GM04503 (cell line): Measurements from ENCODE around the gene TACO1.

Experiments used
- DNase-seq: peaks from one replicate; pipeline ENCODE4 v3.0.0-alpha.2; 2012; ENCODE audit warnings: low read depth

Gene TACO1

GRCh38 chr17:63601439-63602371 is 1.0 kb downstream of the TACO1 start:
- no peak for DNase-seq

GRCh38 chr17:63609816-63610573 is 9.3 kb downstream of the TACO1 start:
- no peak for DNase-seq

- DNase-seq: no peak
Measured at GRCh38 chr17:63610854-63611253, 10.2 kb downstream of the TACO1 start.

DNA sequence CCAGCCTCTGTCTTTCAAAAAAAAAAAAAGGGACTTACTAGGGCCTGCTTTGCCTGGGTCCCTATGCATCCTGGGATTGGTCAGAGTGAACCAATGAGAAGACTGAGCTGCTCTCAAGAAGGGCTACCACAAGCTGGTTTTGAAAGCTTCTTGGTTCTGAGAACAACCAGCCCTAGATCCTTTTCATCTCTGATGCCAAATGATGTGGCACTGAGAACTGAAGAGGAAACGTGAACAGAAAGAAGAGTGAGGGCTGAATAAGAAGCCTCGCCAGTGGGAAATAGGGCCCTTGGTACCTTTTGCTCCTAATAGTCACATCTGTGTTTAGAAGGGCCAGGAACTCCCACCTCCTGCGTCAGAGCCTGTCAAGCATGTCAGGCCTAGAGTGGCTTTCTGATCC is 10.7 kb downstream of the TACO1 start:
- no peak for DNase-seq

DNA sequence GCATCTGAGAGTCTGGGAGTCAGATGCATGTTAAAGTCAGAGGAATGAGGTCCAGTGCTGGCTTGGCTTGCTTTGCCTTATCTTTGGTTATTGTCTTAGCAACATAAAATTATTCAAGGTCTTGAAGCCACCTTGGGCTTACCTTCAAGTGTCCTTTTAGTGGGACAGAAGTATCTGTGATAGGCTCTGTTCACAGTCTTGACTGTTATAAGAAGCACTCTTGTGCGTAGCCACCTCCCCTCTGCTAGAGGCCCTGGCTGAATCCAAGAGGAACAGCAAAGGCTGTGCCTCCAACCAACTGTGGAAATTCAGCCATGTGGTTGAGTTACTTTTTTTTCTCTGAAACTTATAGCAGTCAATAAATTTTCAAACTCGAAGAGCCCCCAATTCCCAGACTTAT is 13.0 kb downstream of the TACO1 start:
- no peak for DNase-seq

DNA sequence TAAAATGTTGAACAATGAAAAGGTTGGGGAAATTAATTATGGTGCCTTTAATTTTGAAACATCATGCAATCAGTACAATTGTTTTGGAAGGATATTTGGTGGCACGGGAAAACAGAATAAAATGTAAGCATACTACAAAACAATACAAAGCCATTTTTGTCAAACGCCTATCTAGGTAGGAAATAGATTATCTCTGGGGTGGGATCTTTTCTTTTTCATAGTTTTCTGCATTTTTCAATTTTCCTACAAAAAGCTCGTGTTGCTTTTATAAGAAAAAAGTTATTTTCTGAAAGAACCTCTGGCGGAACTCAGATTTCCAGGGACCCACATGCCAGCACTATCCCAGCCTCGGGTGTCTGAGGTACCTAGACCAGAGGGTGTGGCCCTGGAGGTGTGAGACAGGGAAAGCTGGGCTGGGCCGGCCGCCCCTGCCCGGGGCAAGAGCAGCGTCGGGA is 20.6 kb downstream of the TACO1 start:
- DNase-seq: no peak

DNA sequence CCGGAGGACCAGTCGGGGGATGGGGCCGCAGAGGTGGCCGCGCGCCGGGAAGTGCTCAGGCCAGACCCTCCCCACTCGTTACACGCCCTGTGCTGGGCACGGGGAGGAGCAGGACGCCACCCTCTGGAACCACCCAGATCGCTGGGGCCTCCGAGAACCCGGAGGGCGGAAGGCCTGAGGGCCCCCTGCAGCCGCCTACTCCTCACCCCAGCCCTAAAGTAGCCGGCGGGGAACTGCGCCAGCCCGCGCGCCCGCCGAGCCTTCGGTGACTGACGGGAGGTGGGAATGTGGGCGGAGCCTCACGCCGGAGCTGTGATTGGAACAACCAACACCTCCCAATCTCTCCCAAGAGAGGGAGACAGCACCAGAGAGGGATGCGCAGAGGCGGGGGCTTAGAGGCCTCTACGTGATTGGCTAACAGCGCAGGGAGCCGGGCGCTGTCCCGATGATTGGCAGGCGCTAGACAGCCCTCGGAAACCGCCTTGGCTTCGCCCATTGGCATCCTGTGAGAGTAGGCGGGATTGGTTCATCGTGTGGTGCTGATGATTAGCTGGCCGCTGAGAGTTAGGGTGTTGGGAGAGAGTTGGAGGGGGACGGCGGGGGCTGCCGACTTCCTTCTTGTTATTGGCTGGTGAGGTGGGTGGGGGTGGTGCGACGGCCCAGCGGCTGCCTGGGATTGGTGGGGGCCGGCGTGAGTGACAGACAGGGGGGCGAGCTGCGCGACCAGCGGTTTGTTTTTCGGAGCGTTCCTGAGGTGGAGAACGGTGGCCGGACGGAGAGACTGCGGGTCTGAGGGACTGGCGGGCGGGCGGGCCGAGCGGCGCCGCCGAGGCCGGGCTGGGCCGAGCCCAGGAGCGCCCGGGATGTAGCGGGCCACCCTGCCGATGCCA is 21.2 kb downstream of the TACO1 start, which contains the start of gene MAP3K3:
MAP3K3 (plus strand) TSS at position 734 of the 890 bp plus-strand sequence. CDS start 343 bp downstream, outside the sequence.
- DNase-seq: peak; percentile 100

- no peak for DNase-seq
Measured at GRCh38 chr17:63622574-63623390, 22.1 kb downstream of the TACO1 start.

GRCh38 chr17:63623786-63624530 is 23.3 kb downstream of the TACO1 start:
- DNase-seq: no peak

GRCh38 chr17:63624531-63624880 is 23.8 kb downstream of the TACO1 start:
- DNase-seq: no peak

DNA sequence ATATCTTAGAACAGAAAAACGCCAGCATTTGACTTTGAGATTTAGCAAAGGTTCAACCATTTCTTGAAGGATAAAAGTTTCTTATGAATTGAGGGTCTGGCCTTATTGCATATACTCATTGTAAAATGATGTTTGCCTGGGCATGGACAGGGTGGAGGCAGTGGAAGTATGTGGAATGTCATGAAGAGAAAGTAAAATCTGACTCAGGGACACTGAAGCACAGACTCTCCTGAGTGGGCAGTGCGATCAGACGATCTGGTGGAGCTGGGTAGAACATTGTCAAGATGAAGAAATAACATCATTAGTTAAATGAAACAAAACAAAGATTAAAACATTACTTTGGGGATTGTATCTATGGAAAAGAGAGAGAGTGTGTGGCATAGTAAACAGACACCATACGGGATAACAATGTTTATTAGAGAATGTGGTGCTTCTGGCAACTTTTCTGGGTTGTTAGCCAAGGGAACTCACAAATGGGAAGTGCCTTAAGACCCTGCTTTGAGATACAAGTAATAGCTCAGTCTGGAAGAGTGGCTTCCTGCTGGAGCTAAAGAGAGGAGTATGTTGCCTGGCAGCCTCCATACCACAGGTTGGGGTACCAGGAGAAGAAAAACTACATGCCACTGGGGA is 26.0 kb downstream of the TACO1 start:
- no peak for DNase-seq

- DNase-seq: no peak
Measured at GRCh38 chr17:63629627-63630026, 28.9 kb downstream of the TACO1 start.

GRCh38 chr17:63631062-63631461 is 30.4 kb downstream of the TACO1 start:
- no peak for DNase-seq

DNA sequence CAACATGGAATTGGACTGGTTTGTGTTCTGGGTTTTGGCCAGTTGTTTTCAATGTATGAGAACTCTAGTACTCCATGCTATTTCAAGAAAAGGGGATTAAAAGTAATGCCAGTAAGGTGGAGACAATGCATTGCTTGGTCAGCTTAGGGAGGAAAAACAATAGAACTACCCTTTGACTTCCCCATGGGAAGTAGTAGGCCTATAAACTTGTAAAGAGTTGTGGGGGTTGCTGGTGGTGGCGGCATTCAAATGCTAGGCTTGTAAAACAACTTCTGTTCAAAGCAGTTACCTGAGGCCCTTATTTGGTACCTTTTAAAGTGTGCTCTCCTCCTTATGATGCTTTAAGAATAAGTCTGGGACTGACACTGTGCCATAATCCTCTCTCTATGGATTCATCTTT is 30.9 kb downstream of the TACO1 start:
- DNase-seq: no peak

GRCh38 chr17:63633742-63634141 is 33.0 kb downstream of the TACO1 start:
- DNase-seq: no peak

GRCh38 chr17:63634163-63634562 is 33.5 kb downstream of the TACO1 start:
- no peak for DNase-seq

DNA sequence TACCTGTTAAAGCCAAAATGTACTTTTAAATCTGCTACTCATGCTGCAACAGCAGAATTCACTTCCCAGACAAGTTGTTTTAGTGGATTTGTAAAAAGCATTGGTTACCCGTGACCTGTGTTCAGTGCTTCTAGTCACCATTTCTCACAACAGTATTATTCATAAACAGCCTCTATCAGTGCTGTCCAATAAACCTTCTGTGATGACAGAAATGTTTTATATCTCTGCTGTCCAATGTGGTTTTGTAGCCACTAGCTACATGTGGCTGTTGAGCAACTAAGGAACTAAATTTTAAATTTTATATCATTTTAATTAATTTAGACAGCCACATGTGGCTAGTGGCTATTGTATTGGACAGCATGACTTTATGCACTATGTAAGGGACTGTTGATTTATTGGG is 34.1 kb downstream of the TACO1 start:
- DNase-seq: peak; percentile 13

GRCh38 chr17:63635290-63635689 is 34.6 kb downstream of the TACO1 start:
- DNase-seq: no peak

DNA sequence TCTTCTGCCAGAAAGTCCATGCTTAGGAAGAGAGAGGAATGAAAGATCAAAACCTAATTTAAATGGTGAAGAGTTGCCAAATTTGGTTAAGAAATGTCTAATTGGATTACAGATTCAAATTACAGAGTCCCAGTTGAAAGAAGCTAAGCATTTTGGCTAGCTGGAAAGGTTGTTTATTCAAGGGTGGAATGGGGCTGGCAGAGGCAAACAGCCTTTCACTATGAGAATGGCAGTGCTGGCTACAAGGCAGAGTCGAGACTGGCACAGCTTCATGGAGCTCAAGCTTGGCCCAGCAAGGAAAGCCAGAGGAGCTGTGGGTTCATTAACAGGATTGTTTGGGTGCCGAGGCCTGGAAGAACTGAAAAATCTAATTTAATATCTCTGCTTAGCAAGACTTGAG is 35.1 kb downstream of the TACO1 start:
- DNase-seq: no peak

- no peak for DNase-seq
Measured at GRCh38 chr17:63639125-63639524, 38.4 kb downstream of the TACO1 start.
